GM19395 (cell line): Measurements from ENCODE around the gene KIR3DL3.
"Not testable (repeated sequence)": the region's sequence is repeated elsewhere in the genome, so short reads cannot be mapped to it uniquely, and the experiment has no call there.

Experiments
- ATAC-seq: cut with Tn5 transposase; IDR thresholded peaks from one replicate; pipeline ENCODE4 v1.9.1; 2021; ENCODE audit warnings: mild to moderate bottlenecking, moderate library complexity; ENCODE audit not compliant: unreplicated experiment

The KIR3DL3 gene

DNA sequence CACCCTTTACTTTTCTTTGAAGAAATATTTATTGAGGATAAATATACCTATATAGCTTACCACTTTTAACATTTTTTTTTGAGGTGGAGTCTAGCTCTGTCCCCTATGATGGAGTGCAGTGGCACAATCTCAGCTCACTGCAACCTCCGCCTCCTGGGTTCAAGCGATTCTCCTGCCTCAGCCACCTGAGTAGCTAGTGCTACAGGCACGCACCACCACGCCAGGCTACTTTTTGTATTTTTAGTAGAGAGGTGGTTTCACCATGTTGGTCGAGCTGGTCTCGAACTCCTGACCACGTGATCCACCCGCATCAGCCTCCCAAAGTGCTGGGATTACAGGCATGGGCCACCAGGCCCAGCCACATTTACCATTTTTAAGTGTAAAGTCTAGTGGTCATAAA lies 51.6 kb downstream of the KIR3DL3 start:
- not testable (repeated sequence) for ATAC-seq

DNA sequence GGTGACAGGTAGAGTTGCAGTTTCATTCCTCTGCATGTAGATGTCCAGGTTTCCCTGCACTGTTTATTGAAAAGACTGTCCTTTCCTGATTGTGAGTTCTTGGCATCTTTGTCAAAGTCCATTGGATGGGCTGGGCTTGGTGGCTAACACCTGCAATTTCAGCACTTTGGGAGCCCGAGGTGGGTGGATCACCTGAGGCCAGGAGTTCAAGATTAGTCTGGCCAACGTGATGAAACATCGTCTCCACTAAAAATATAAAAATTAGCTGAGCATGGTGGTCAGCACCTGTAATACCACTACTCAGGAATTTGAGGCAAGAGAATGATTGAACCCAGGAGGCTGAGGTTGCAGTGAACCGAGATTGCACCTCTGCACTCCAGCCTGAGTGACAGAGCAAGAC lies 53.6 kb downstream of the KIR3DL3 start:
- ATAC-seq, result not testable (repeated sequence)

DNA sequence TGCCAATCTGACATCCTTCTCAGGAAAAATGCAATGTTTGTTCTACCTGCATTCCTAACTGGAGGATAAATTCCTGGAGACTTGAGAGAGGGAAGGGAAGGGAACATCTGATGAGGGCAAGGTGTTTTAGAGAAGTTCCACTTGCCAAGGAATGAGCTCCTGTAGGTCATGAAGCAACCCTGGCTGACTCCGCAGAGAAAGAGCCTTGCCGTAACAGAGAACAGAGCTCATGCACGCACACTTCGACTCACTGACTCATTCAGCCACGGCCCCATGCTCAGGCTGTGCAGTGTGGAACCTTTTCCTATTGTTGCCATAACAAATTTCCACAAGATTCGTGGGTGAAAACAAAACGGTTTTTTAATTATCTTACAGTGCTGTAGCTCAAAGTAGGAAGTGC lies 54.7 kb downstream of the KIR3DL3 start:
- not testable (repeated sequence) for ATAC-seq

DNA sequence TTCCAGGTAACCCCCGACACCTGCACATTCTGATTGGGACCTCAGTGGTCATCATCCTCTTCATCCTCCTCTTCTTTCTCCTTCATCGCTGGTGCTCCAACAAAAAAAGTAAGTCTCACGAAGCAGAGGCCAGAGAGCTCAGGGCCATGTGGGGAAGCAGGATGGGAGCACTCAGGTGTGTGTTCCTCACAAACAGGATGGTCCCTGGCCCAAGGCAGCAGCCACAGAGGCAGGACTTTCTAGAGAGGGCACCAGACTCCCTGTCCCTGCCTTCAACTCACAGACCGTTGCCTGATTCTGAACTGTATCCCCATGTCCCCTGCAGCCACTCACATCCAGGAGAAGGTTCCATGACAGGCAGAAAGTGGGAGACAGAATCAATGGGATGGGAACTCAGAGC lies 58.7 kb downstream of the KIR3DL3 start:
- not testable (repeated sequence) for ATAC-seq
